NCI-H2196 (cell line): Measurements from ENCODE around the gene ADAD1.
"Not testable (repeated sequence)": the region's sequence is repeated elsewhere in the genome, so short reads cannot be mapped to it uniquely, and the experiment has no call there.

ENCODE experiments used
- DNase-seq: peaks from one replicate; lab custom pipeline; 2025; ENCODE audit not compliant: unreplicated experiment; lab: John Stamatoyannopoulos, UW

ADAD1 gene

GRCh38 chr4:122378711-122379110, at the start of gene ADAD1:
Gene ADAD1 (plus strand): TSS chr4:122379011. CDS start chr4:122380070, 1,059 bp downstream.
- no peak for DNase-seq

- DNase-seq, result no peak
These were observed 48.8 kb upstream of the ADAD1 start for GRCh38 chr4:122329876-122330565.

- no peak for DNase-seq
These were observed 47.6 kb upstream of the ADAD1 start for GRCh38 chr4:122331195-122331594.

GRCh38 chr4:122334828-122335227, 44.0 kb upstream of the ADAD1 start:
- no peak for DNase-seq

GRCh38 chr4:122341886-122342285, 36.9 kb upstream of the ADAD1 start:
- DNase-seq, result no peak

- DNase-seq, result no peak
These were observed 32.8 kb upstream of the ADAD1 start for GRCh38 chr4:122346036-122346435.

- no peak for DNase-seq
These were observed 32.3 kb upstream of the ADAD1 start for GRCh38 chr4:122346503-122346902.

GRCh38 chr4:122356317-122356808, 22.4 kb upstream of the ADAD1 start:
- DNase-seq, result no peak

- no peak for DNase-seq
These were observed 18.1 kb upstream of the ADAD1 start for GRCh38 chr4:122360754-122361153.

GRCh38 chr4:122364700-122365404, 14.0 kb upstream of the ADAD1 start:
- DNase-seq, result no peak

- DNase-seq, result not testable (repeated sequence)
These were observed 10.0 kb upstream of the ADAD1 start for GRCh38 chr4:122368786-122369185.

- no peak for DNase-seq
These were observed 1.5 kb upstream of the ADAD1 start for GRCh38 chr4:122377352-122377751.

- no peak for DNase-seq
These were observed 428 bp downstream of the ADAD1 start for GRCh38 chr4:122379239-122379638.

- no peak for DNase-seq
These were observed 4.5 kb downstream of the ADAD1 start for GRCh38 chr4:122383341-122383740.

- DNase-seq, result no peak
These were observed 5.4 kb downstream of the ADAD1 start for GRCh38 chr4:122384245-122384644.

GRCh38 chr4:122393276-122393675, 14.5 kb downstream of the ADAD1 start:
- no peak for DNase-seq

- no peak for DNase-seq
These were observed 25.1 kb downstream of the ADAD1 start for GRCh38 chr4:122403861-122404260.

GRCh38 chr4:122412547-122412946, 33.7 kb downstream of the ADAD1 start:
- no peak for DNase-seq

GRCh38 chr4:122423246-122423645, 44.4 kb downstream of the ADAD1 start:
- DNase-seq, result no peak

GRCh38 chr4:122431351-122431750, 52.5 kb downstream of the ADAD1 start:
- no peak for DNase-seq

GRCh38 chr4:122434285-122434684, 55.5 kb downstream of the ADAD1 start:
- no peak for DNase-seq

- no peak for DNase-seq
These were observed 72.0 kb downstream of the ADAD1 start for GRCh38 chr4:122450847-122451246.
